GM18907 (cell line): ENCODE data around the gene PKD1.
"Not testable (repeated sequence)": the region's sequence is repeated elsewhere in the genome, so short reads cannot be mapped to it uniquely, and the experiment has no call there.

Source experiments
- ATAC-seq: cut with Tn5 transposase; IDR thresholded peaks from one replicate; pipeline ENCODE4 v1.9.1; 2021; ENCODE audit warnings: mild to moderate bottlenecking, moderate library complexity; ENCODE audit not compliant: unreplicated experiment

Gene PKD1

GRCh38 chr16:2126161-2126743 lies 9.4 kb downstream of the PKD1 start:
- ATAC-seq, result not testable (repeated sequence)

GRCh38 chr16:2125609-2126008 lies 10.1 kb downstream of the PKD1 start:
- not testable (repeated sequence) for ATAC-seq

- not testable (repeated sequence) for ATAC-seq
Observed at GRCh38 chr16:2124694-2125444, 10.8 kb downstream of the PKD1 start.

GRCh38 chr16:2124377-2124693 lies 11.4 kb downstream of the PKD1 start:
- not testable (repeated sequence) for ATAC-seq

GRCh38 chr16:2123706-2124376 lies 11.9 kb downstream of the PKD1 start:
- not testable (repeated sequence) for ATAC-seq

GRCh38 chr16:2122934-2123683 lies 12.6 kb downstream of the PKD1 start:
- not testable (repeated sequence) for ATAC-seq

- ATAC-seq, result no peak
Observed at GRCh38 chr16:2122429-2122828, 13.3 kb downstream of the PKD1 start.

GRCh38 chr16:2121853-2122252 lies 13.8 kb downstream of the PKD1 start:
- no peak for ATAC-seq

GRCh38 chr16:2121325-2121724 lies 14.4 kb downstream of the PKD1 start:
- not testable (repeated sequence) for ATAC-seq

- not testable (repeated sequence) for ATAC-seq
Observed at GRCh38 chr16:2117960-2118722, 17.6 kb downstream of the PKD1 start.

GRCh38 chr16:2117341-2117740 lies 18.4 kb downstream of the PKD1 start:
- ATAC-seq, result not testable (repeated sequence)

GRCh38 chr16:2116428-2116827 lies 19.3 kb downstream of the PKD1 start:
- ATAC-seq, result not testable (repeated sequence)

GRCh38 chr16:2115591-2115973 lies 20.1 kb downstream of the PKD1 start:
- ATAC-seq, result no peak

- not testable (repeated sequence) for ATAC-seq
Observed at GRCh38 chr16:2114885-2115590, 20.7 kb downstream of the PKD1 start.

GRCh38 chr16:2114225-2114624 lies 21.5 kb downstream of the PKD1 start:
- ATAC-seq, result not testable (repeated sequence)

- ATAC-seq, result not testable (repeated sequence)
Observed at GRCh38 chr16:2112539-2113106, 23.1 kb downstream of the PKD1 start.

- not testable (repeated sequence) for ATAC-seq
Observed at GRCh38 chr16:2111412-2112335, 24.0 kb downstream of the PKD1 start.

- ATAC-seq, result not testable (repeated sequence)
Observed at GRCh38 chr16:2111009-2111353, 24.7 kb downstream of the PKD1 start.
